GM10266 (cell line): ENCODE results near the gene BUD13.

Experiments
- DNase-seq: peaks from one replicate; pipeline ENCODE4 v3.0.0; 2012; ENCODE audit errors: extremely low spot score
- TF ChIP-seq, protein P1 (sequence below): IDR thresholded peaks from 2 replicates; pipeline ENCODE4 v1.5.1; 2012; ENCODE audit warnings: mild to moderate bottlenecking, low read depth; ENCODE audit not compliant: control insufficient read depth, insufficient read depth; ENCODE audit errors: missing control alignments

BUD13 gene

DNA sequence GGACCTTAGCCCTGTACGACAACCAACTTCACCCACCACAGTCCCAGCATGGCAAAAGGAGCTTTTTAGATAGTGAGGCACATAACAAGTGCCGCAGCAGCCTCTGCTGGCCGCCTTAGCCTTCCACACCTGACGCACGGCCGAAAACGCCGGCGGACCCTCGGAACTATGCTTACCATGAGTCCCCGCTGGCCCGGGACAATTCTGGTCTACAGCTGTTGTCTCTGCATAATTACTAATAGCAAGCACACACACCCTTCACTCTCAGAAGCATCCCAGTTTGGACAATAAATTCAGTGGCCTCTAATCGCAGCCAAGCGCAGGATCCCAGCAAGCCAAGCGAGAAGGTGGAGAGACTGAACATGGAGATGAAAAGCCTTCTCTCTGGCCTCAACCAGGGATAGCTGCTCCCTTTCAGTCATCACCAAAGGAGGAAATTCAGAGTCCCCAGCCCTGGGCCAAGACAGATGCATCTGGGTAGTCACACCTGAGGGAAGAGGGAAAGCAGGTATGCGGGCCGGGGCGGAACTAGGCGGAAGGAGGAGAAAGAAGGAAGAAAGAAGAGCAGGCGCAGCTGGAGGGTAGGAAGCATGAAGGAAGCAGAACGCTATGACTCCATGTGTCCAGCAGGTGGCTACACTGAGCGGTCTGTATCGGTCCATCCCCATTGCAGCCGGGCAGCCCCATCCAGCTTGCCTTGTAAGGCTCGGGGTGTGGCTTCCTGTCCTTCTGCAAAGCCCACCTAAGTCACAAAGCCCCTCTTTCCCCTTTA, 40.3 kb downstream of the BUD13 start:
- TF ChIP-seq, protein P1, sequence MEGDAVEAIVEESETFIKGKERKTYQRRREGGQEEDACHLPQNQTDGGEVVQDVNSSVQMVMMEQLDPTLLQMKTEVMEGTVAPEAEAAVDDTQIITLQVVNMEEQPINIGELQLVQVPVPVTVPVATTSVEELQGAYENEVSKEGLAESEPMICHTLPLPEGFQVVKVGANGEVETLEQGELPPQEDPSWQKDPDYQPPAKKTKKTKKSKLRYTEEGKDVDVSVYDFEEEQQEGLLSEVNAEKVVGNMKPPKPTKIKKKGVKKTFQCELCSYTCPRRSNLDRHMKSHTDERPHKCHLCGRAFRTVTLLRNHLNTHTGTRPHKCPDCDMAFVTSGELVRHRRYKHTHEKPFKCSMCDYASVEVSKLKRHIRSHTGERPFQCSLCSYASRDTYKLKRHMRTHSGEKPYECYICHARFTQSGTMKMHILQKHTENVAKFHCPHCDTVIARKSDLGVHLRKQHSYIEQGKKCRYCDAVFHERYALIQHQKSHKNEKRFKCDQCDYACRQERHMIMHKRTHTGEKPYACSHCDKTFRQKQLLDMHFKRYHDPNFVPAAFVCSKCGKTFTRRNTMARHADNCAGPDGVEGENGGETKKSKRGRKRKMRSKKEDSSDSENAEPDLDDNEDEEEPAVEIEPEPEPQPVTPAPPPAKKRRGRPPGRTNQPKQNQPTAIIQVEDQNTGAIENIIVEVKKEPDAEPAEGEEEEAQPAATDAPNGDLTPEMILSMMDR = peak; percentile 84
- DNase-seq = peak; percentile 85

DNA sequence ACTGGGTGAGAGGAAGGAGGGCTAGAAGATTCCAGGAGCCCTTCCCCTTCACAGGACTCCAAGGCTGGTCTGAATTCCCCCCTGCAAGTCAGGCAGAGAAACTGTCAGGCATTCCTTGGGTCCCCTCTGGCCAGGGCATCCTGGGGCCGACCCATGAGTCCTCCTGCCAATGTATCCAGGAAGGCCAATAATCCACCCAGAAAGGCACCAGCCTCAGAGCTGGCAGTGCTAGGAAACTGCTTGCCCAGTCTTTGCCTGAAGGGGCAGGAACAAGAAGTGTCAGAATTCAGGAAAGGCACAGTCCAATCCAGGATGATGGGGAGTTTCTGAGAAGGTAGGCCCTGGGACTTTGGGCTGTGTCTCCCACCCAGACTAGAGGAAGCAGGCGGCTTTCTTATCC, 41.0 kb downstream of the BUD13 start:
- DNase-seq = no peak
- TF ChIP-seq, protein P1 = no peak

DNA sequence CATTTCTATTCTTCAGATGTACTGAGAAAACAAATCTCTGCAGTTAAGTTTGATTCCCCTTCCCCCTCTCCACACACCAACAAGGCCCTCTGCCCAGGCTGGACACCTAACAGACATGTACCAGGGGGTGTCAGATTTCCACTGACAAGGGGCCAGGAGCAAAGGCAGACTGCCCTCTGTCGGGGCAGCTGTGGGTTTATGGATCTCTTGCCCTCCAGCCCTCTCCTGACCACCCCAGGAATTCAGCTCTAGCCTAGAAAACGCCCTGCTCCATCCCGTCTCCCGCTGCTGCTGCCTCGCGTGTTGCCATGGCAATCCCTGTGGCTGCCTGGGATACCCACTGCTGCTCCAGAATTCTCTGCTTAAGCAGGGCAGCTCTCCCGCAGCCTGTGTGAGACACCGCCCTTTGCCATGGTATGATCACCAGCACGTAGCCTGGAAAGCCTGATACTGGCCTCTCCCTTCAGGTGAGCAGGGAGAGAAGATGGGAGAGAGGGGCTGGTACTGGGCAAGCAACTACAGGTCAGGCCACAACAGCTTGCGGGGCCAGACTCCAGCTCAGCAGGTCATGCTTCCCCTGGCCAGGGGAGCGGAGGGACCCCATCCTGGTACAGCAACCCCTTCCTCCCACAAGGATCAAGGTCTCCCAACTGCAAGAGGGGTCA, 41.6 kb downstream of the BUD13 start:
- no peak for DNase-seq
- TF ChIP-seq, protein P1 = no peak

DNA sequence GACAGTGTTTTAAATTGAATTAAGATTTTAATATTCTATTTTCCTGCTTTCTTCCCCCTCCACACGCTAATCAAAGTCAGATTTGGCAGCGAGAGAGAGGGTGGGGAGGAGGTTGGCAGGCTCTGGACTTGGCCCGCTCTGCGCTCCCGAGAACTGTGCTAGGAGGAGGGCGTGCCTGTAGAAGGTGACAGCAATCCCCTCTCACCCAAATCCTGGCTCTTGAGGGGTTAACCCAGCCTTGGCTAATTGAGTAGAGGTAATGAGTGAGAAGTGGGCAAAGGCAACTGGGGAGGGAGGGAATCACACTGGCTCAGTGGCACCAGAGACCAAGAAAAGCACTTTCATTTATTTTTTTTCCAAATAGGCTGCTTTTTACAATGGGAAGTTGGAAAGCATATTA, 42.2 kb downstream of the BUD13 start:
- no peak for DNase-seq
- TF ChIP-seq, protein P1 = no peak

DNA sequence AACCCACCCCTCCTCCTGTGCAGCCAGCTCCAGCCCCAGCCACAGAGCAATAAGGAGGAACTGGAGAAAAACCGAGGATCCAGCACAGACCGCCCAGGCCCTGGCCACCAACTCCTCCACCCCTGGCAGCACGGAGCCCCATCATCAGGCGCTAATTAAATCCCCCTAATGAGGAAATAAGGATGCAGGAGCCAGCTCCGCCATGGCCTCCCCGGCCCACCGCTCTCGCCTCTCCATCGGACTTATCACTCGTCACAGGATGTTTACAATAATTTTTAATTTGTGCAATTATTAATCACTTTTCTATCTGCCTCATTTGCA, 42.6 kb downstream of the BUD13 start:
- TF ChIP-seq, protein P1 = no peak
- DNase-seq = no peak

DNA sequence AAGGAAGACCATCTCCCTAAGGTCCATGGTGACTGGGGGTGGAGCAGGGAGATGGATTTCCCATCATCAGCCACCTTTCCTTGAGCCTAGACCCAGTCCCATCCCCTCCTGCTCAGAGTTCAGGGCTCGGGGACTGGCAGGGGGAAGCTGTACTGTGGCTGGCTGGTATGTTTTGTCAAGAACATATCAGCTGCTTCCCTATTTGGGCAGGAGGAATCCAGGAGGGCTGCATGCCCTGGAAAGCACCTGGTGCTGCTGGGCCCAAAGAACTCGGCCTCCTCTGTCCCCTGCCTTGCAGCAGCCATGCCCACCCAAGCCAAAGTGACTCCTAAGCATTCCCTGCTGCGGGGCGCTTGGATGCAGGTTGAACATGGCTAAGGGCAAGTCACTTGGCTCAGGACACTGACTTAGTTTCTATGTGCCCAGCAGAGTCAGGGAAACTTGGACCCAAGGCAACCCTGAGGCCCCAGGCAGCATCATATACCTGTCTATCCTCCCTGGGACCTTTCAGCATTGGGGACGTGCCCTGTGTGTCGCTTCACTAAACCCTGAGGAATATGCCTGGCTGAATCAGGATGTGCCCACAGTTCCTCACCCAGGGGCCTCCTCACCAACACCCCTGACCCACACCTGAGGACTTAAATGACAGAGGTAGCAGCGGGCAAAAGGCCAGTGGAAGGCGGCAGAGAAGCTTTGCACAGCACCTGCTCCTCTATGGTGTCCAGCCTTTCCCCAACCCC, 43.1 kb downstream of the BUD13 start:
- no peak for DNase-seq
- TF ChIP-seq, protein P1 = no peak
